ENCODE measurements around the gene ADSS1. TPM values are rescaled to one million over a fixed set of nuclear protein-coding genes. Genes with fewer than 3 reads are reported as not detected.

Gene ADSS1
- total RNA-seq, 3 donors from 2014 or later = 2.0 to 6.0 (median 4.2) TPM

DNA sequence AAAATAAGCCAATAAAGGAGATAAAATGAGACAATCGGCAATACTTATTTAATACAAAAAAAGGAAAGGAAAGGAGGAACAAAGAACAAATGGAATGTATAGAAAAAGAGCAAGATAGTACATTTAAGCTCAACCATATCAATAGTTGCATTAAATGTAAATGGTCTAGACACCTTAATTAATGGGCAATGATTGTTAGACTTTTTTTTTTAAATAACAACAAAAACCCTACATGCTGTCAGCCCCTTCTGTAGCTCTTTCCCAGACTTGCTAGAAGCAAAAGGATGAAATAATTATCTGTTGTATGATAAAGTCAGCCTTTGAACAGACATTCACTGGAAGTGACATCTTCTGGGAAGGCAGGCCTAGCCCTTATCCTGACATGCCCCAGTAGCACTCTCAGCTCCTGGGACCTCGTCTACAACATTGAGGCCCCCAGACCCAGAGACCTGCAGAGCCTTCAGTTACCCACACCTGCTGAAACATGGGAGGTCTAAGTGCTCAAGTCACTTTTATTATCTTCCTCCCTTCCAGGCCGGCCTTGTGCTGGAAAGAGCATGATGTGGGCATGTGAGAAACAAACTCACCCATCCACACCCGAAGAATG lies 42.3 kb downstream of the ADSS1 start:
- no peak for DNase-seq
- Histone ChIP-seq H3K4me1 (ENCODE audit: low read depth) (no peaks in the 10 kb centered on the region), H3K36me3 (ENCODE audit: low read depth) (no peaks in the 10 kb centered on the region), H3K9me3 (no peaks in the 10 kb centered on the region), H3K4me3 (no peak overlapping the region)
- TF ChIP-seq, protein P1, sequence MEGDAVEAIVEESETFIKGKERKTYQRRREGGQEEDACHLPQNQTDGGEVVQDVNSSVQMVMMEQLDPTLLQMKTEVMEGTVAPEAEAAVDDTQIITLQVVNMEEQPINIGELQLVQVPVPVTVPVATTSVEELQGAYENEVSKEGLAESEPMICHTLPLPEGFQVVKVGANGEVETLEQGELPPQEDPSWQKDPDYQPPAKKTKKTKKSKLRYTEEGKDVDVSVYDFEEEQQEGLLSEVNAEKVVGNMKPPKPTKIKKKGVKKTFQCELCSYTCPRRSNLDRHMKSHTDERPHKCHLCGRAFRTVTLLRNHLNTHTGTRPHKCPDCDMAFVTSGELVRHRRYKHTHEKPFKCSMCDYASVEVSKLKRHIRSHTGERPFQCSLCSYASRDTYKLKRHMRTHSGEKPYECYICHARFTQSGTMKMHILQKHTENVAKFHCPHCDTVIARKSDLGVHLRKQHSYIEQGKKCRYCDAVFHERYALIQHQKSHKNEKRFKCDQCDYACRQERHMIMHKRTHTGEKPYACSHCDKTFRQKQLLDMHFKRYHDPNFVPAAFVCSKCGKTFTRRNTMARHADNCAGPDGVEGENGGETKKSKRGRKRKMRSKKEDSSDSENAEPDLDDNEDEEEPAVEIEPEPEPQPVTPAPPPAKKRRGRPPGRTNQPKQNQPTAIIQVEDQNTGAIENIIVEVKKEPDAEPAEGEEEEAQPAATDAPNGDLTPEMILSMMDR (IDR thresholded peaks at IDR 0.05) = no peak
- intact Hi-C loops (cut with DNase I, micrococcal nuclease) = loop anchor here (5.0 to 10.0 kb wide), 2 partner anchors 58 to 61 kb away; no protein-coding TSS in a partner anchor
- ATAC-seq = no peak

DNA sequence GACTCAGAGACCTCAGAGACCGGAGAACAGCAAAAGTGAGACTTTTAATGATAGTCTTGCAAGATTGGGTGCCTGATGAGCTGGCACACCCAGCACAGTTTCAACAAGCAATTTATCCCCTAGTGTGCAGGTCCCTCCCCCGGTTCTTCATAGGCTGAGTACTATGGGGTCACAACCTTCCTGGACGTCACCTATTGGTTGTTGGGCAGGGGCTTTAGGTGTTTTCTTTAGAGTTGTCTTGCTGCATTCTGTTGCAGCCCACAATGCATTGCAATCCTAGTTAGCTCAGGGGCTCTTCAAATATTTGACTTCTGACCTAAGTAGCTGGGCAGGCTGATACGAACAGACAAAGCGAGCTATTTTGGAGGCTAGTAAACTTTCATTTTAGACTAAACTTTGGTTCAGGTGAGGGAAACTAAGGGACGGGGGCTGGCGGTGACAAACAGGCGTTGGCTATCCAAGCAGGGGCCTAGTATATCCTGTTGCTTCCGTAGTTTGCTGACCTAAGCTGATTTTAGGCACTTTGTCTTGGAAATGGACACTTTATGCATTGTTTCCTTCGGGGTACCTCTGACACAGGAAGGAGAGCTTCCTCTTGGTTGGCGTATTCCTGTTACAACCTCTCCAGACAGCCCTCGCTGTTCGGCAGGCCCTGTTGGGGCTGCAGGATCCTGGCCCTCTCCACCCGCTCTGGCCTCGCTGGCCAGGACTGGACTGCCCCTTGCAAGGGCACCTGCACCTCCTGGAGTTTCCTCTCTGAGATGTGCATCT lies 43.0 kb downstream of the ADSS1 start:
- H3K4me1 ChIP-seq (ENCODE audit: low read depth) = no peaks in the 10 kb centered on the region
- no peaks in the 10 kb centered on the region for H3K36me3 ChIP-seq (ENCODE audit: low read depth)
- ATAC-seq = no peak
- no peaks in the 10 kb centered on the region for H3K9me3 ChIP-seq
- H3K4me3 ChIP-seq = no peak overlapping the region
- TF ChIP-seq, protein P1 (IDR thresholded peaks at IDR 0.05) = no peak
- intact Hi-C loops (cut with DNase I, micrococcal nuclease) = loop anchor here (5.0 to 10.0 kb wide), 2 partner anchors 58 to 60 kb away; no protein-coding TSS in a partner anchor
- DNase-seq = no peak

DNA sequence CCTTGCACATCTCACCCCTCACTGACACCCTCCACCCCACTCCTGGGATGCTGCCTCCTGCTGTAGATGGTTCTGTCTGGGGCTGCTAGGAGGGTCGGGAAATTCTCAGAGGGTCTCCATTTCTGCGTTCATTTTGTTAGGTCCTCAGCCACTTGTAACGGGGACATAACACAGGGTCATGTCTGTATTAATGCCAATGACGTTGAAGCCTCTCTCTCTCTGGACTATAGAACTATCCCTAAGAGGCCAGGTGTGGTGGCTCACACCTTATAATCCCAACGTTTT lies 43.5 kb downstream of the ADSS1 start:
- TF ChIP-seq, protein P1 (IDR thresholded peaks at IDR 0.05) = no peak
- ATAC-seq (no peak), DNase-seq (no peak)
- Histone ChIP-seq H3K4me1 (ENCODE audit: low read depth) (no peaks in the 10 kb centered on the region), H3K4me3 (no peak overlapping the region), H3K36me3 (ENCODE audit: low read depth) (no peaks in the 10 kb centered on the region), H3K9me3 (no peaks in the 10 kb centered on the region)
- intact Hi-C loops (cut with DNase I, micrococcal nuclease) = loop anchor here (5.0 to 10.0 kb wide), 2 partner anchors 57 to 60 kb away; no protein-coding TSS in a partner anchor

DNA sequence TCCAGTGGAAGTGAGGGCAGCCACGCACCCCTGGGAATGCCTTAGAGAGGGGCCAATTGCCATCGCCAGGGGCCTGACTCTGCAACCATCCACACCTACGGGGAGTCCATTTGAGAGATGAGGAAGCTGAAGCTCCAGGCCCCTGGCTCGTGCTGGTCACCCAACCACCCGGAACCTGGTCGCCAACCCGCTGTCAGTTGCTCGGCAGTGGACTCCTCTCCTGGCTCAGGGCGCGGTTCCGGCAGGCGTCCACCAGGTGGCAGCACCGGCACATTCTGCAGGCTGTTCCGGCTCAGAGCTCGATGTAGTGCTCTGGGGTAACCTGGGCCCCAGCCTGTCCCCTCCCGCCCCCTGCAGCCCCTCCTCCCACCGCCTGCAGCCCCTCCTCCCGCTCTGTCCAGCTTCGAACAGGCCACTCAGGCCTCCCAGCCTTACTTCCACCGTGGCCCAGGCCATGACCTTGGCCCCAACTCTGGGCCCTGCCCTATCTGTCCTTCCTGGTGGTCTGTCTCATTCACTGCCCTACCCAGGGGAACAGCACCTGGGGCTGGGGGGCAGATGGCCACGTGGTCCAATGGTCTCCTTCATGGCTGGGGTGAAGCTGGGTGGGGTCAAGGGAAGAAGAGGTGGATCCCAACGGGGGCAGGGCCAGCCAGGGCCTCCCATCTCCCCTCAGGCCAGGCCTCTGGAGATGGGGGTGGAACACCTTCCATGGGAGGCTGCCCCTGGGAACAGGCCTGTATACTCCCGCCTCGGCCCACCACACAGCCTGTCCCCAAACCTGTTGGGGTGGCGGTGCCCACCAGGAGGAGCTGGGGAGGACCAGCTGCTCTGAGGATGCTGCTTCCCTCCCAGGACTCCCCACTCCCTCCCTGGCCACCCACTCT lies 44.7 kb downstream of the ADSS1 start:
- Histone ChIP-seq H3K36me3 (ENCODE audit: low read depth) (no peaks in the 10 kb centered on the region), H3K4me1 (ENCODE audit: low read depth) (no peaks in the 10 kb centered on the region), H3K4me3 (no peak overlapping the region), H3K9me3 (no peaks in the 10 kb centered on the region)
- ATAC-seq (peak; percentile 97), DNase-seq (peak; percentile 88 to 96 (median 95))
- TF ChIP-seq, protein P1 (IDR thresholded peaks at IDR 0.05) = peak; percentile 98
- intact Hi-C loops (cut with DNase I, micrococcal nuclease) = loop anchor here (5.0 to 10.0 kb wide), 2 partner anchors 56 to 59 kb away; no protein-coding TSS in a partner anchor

DNA sequence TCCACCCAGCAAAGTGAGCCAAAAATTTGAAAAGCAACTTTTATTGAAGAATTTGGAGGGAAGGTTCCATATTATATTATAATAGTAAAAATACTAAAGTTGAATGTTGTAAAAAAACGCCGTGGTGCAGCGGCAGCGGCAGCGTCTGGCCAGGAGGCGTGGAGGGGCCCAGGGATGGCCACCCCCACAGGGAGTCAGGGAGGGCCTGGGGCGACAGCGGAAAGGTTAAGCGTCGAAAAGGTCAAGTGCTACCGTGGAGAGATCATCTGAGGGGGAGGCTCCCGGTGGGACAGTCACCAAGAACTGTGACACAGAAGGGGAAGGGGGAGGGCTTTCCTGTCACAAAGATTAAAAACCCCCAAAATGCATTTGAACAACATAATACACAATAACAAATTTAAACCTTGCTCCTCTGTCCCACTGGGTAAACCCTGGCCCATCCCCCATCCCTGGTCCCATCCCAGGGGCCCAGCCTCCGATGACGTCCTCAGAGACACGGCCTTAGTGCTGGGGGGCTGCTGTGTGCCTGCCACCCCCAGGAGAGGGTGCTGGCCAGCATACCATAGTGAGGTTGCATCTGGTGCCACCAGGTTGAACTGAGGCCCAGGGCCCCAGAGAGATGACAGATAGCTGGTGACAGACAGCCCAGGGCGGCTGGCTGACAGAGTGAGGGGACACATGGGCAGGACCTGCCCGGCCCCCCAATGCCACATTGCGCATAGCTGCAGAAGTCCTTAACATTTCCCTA lies 45.5 kb downstream of the ADSS1 start:
- Histone ChIP-seq H3K36me3 (ENCODE audit: low read depth) (no peaks in the 10 kb centered on the region), H3K4me3 (no peak overlapping the region), H3K9me3 (no peaks in the 10 kb centered on the region), H3K4me1 (ENCODE audit: low read depth) (no peaks in the 10 kb centered on the region)
- TF ChIP-seq, protein P1 (IDR thresholded peaks at IDR 0.05) = no peak
- no peak for ATAC-seq
- intact Hi-C loops (cut with DNase I, micrococcal nuclease) = loop anchor here (5.0 to 10.0 kb wide), 2 partner anchors 55 to 58 kb away; no protein-coding TSS in a partner anchor
- DNase-seq = no peak

Data from mucosa of descending colon (tissue), 3 donors.